ENCODE data around the gene SEPTIN3. TPM values are rescaled to one million over a fixed set of nuclear protein-coding genes. Genes with fewer than 3 reads are reported as not detected.
A peak's percentile ranks its signal among the peaks of the same experiment; 100 is the strongest.

The SEPTIN3 gene, protein sequence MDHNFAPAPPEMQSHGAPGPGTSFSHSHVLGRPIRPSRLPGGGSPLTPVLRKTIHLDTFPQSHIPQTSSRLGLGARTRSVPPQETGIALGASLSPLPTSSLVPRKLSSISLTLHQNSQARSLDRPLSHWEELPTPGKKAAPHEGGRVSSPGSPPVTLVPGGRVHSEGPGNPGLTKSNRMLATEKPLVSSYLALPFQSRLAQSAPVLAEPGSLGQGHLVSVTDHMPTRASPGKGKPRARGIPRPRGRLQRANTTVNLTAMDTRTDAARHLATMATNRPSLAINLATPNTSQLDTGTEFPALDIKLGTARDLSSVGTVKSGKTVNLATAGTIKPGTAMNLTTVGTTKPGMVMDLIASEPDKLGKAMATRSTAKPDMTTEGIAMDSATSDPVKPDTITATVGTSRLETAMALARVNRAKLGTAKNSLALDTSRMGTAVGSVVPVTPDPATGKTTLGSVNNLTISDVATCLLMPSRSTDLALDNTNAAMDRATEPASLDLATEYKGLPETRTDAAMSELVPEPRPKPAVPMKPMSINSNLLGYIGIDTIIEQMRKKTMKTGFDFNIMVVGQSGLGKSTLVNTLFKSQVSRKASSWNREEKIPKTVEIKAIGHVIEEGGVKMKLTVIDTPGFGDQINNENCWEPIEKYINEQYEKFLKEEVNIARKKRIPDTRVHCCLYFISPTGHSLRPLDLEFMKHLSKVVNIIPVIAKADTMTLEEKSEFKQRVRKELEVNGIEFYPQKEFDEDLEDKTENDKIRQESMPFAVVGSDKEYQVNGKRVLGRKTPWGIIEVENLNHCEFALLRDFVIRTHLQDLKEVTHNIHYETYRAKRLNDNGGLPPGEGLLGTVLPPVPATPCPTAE
- total RNA-seq = 0.51 TPM

DNA sequence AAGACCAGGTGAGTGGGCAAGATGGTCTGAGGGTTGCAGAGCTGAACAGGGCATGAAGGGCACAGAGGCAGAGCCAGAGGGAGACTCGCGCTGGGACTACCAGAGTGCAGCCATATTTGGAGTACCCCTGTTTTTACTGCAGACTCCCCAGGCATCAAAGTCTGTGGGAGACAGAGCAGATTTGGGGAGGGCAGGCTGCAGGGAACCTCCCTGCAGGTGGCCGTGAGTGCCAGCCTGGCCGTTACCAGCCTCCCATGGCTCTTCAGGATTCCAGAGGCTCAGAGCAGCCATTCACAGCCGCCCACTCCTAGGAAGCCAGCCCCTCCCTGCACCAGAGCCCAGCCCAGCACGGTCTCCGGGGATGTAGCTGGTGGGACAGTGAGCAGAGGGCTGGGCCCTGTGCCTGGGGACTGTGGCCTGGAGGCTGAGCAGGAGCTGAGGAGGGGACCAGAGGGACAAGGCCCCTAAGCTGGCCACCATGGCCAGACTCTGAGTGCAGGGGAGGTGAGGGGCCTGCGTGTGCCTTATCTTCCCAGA, at the start of gene SEPTIN3:
Gene SEPTIN3 (plus strand): TSS at position 334 of the 537 bp plus-strand sequence. CDS start 2,050 bp downstream, outside the sequence.
- no peak for DNase-seq

DNA sequence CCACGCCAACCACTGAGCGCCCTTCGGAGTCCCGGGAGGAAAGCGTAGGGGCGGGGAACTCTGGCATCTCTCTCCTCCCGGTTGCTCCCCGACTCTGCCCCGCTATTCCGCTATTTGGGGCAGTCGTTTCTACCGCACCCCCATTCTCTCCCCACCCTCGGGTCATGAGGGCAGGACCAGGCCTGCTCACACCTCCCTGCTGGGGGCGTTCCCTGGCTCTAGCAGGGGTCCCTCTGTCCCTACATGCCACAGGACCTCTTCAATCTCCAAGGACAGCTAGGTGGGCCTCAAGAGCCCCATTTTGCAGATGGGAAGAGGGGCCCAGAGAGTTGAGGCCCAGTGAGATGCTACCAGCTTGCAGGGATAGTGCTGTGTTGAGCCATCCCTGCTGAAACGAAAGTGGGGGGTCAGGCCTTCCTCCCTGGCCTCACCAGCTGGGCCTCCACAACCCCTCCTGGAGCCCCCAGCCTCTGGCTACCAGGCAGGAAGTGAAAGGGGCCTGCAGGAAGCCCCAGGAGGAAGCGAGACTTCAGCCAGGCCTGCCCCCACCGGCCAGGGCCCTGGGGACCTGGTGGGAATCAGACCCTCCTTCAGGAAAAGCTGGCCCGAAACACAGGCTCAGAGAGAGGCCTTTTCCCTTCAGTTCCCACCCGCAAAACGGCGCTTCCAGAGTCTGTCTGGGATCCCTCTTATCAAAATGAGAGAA, 48.8 kb upstream of the SEPTIN3 start:
- DNase-seq = no peak

DNA sequence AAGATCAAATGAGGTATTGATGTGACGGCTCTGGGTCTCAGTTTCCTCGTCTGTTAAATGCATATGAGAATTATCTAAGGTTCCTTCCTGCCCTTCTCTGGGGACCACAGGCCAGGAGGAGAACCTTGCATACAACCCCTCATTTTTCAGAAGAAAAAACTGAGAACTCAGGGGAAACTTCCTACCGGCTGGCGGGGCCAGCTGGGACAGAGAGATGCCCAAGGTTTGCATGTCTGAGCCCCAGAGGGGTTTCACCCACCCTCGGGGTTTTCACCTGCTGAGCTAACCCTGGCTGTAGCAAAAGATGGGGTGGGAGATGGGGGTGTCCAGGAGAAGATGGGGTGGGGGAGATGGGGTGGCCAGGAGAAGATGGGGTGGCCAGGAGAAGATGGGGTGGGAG, 46.9 kb upstream of the SEPTIN3 start:
- DNase-seq = no peak

DNA sequence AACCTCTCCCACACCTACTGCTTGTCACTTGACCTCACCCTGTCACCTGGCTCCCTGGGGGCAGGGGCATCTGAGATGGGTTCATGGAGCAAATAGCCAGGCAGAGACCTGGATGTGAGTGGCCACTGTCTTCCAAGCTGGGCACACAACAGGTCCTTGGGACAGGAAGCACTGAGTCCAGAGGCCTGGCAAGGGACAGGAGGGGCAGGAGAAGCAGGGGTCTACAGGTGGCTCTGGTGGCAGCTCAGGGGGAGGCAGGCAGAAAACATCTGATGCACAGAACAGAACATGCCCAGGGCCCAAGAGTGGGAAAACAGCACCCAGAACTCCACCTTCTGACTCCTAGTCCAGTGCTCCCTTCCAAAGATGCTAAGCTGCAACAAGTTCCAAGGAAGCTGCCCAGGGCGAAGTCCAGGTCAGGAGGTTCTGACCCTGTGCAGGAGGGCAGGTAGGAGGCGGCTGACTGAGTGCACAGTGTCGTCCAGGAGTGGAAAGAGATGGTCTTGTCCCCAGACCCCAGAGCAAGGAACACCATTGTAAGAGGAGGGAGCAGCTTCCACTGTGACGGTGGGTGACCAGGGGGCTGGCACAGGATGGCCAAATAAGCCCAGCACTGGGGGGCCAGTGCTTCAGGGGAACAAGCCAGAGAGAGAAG, 46.2 kb upstream of the SEPTIN3 start:
- DNase-seq = no peak

DNA sequence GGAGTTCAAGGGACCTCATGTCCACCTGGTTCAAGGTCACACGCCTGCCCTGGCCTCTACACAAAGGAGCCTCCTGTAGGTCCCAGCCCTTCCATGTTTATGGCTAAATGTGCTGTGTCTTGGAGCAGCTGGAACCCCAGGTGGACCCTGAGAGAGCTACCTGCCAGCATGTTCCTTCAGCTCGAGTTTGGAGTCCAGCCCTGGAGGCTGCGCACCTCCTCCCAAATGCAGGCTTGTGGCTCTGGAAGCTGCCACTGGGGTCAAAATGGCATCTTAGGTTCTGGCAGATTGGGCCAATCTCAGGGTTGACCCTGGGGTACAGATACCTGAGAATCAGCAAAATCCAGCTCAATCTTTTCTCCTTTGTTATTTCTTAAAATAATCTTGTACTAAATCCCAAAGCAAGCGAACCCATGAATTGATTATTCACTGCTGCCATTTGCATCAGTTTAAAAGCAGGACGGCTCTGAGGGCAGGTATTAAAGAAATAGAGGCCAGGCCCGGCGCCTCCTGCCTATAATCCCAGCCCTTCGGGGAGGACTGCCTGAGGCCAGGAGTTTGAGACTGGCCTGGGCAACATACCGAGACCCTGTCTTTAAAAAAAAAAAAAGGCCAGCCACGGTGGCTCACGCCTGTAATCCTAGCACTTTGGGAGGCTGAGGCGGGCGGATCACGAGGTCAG, 45.5 kb upstream of the SEPTIN3 start:
- no peak for DNase-seq

DNA sequence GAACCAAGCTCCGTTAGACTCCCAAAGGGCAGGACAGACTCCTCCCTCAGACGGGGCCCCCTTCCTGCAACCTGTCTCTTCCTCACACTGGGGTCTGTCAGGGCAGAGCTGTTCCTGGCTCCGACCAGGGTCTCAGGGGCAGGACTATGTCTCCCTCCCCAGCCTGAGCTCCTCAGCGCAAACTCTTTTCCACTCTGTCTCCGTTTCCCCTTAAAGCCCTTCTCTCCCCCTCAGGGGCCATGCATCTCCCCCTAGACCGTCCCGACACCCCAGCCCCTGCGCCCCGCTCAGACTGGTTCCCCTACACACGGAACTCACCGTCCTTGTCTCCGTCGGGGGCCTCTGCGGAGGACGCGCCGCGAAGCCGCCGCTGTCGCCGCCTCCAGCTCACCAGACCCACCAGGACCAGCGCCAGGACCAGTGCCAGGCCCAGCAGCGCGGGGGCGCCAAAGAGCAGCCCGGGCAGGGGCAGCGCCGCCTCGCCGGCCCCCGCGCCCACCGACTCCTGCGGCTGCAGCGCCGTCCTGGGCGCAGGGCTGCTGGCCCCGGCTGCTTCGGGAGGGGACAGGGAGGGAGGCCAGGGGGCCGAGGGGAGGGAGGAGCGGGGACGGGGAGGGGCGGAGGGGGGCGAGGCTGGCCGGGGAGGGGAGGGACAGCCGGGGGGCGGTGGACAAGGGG, 43.3 kb upstream of the SEPTIN3 start:
- peak; percentile 57 for DNase-seq

DNA sequence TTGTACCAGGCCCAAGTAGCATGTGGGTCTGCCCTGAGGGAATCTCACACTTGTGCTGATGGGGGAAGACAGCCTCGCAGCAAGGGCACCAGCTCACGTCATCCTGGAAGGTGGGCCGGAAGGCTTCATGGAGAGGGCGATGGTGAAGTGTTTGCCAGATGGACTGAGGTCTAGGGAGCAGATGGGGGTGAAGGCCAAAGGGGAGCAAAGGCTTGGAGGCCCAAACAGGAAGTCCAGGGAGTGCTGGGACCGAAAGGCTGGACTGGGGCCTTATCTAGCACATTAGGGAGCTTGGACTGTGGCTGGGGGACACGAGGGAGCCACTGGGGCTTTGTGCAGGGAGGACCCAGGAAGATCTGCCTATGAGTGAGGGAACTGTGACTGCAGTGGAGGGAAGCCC, 41.4 kb upstream of the SEPTIN3 start:
- no peak for DNase-seq

DNA sequence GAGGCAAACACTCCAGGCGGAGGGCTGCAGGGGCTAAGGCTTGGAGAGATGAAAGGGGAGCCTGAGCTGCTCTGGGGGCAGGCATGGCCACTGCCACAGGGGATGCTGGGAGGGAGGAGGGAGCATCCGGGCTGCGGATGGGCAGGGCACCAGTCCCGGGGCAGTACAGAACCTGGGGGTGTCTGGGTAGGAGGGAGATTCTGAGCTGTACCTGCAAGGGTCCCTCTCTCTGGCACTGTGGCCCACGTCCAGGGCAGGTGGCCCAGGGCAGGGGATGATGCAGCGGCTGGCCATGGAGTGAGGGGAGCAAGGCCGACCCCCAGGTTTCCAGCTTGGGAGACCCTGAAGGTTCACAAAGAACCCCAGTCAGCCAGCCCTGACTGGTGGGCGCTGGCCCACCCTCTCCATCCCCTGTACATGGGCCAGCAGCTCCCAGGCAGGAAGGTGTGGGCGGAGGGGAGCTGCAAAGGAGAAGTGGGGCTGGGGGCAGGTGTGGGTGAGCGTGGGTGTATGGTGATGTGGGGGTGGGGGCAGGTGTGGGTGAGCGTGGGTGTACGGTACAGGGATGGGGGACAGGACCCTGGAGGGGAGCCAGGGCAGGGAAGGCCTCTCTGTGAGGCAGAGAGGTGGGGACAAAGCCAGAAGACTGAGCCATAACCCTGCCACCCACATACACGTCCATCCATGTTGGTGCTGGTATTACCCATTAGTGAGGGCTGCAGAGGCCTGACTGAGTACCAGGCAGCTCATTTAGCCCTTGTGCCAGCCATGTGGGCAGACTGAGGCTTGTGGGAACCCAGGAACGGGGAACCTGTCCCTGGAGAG, 40.4 kb upstream of the SEPTIN3 start:
- DNase-seq = no peak

DNA sequence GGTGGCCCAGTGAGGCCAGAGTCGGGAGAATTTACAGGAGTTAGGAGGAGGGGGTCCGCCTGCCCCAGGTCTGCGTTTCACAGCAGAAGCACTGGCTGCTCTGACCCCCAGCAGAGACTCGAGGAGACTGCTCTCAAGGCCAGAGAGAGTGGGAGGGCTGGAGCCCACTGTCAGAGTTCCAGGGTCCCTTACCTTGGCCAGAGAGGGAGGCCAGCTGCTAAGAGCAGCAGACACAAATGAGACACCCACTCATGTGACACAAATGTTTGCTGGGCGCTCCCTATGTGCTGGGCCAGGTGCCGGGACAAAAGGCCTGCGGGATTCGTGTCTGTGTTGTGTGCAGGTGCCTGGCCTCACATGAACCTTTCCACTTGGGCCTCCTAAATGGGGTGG, 39.8 kb upstream of the SEPTIN3 start:
- DNase-seq = no peak

DNA sequence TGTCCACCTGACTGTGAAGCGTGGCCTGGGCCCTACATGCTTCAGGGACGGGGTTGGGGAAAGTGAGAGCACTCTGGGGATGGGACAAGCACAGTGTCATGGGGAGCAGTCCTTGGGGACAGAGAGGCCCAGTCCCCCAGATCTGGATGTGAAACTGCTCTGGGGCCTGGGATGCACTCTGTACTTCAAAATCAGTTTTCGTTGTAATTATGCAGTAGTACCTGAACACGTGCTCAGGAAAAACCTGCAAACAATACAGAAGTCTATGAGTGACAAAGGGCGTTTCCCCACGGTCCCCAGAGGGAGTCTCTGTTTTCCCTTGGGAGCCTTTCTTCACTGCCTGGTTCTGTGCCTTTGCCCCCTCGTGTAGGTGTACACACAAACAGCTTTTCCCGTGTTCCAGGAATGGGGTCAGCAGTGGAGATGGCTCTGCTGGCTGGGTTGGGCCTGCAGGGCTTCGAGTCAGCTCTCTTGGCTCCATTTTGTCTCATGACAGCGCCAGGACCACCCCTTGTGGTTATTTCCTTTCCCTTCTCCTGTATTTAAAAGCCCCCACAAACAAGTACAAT, 37.5 kb upstream of the SEPTIN3 start:
- DNase-seq = no peak

DNA sequence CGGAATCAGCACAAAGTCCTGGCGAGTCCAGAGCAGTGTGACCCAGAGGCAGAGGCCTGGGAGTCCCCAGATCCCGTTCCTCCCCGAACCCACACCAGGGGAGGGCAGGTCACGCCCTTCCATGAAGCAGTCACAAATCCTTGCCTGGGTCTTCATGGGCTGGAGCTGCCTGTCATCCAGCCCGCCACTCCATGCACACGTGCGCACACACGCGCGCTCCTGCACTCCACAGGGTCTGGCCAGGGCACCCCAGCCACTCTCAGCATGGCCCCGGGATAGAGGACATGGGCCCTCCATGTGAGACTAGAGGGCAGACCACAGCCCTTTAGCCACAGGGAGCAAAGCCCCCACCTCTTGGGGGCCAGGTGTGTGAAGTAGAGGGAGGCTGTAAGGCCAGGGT, 36.9 kb upstream of the SEPTIN3 start:
- no peak for DNase-seq

DNA sequence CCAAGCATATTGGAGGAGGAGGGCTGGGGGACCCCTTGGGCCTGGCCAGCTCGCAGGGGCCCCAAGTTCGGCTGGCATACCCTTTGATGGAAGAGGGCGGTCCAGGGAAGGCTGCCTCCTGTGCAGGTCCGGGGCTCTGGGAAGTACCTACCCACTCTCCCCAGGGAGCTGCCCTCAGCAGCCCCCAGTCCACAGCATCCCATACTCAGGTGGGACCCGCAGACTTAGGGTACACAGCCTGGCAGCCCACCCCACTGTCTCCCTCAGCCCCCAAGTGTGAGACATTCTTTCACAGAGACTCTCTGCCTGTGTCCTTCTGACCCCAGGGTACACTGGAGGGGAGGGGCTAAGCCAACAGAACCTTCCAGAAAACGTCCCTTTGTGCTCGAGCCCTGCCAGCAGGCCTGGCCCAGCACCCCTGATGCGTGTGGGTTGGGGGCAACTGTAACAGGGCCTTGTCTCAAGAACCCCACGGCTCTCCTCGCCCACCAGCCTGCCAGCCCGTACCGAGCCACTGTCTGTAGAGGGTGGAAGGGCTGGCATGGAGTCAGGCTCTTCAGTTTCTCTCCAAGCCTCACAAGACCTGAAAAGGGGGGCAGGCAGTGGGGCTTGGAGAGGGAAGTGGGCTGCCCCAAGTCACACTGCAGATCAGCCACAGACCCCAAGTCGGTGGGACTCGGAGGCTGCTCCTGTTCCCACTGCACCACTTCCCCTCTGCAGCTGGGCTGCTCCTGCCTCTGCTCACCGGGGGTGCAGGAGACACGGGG, 35.6 kb upstream of the SEPTIN3 start:
- DNase-seq = no peak

DNA sequence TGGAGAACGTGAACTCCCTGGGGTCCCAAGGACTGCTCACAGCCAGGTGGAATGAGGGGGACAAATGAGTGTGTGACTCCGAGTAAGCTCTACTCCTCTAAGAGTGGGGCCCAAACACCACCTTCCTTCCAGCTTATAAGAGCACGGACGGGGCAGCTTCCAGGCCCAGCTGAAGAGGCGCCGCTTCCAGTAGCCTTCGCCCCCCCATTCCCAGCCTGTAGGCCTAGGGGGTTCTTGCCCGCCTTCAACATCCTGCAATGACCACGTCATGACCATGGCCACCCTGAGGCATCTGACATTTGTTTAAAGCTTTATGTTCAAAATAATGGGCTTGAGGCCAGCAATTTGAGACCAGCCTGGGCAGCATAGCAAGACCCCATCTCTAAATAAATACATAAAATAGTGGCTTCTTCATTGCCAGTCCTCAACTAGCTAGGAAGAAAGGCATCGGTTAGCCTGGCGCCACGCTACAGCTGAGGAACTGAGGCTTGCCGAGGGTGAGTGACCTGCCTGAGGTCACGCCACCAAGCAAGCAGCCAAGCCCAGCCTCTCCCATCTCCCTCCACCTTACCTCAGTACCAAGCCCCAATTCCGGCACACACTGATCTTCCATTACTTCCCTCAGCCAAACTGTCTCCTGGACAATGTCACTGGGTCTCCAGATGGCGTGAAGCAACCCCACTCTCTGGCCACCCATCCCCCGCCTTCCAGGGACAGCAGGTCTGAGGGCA, 34.8 kb upstream of the SEPTIN3 start:
- DNase-seq = no peak

DNA sequence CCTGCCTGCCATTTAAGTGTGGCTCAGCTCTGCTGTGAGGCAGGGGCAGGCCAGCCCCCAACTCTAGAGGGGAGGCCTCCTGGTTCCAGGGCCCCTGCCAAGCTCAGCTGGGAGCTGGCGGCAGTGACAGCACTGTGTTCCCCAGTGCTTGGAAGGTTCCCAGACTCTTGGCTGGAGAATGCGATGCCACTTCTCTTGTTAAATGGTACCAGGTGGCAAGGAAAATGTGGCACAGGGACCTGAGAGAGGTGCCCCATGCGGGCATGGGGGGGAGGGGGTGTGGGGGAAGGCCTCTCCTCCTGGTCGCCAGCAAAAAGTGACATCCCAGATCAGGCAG, 34.3 kb upstream of the SEPTIN3 start:
- no peak for DNase-seq

DNA sequence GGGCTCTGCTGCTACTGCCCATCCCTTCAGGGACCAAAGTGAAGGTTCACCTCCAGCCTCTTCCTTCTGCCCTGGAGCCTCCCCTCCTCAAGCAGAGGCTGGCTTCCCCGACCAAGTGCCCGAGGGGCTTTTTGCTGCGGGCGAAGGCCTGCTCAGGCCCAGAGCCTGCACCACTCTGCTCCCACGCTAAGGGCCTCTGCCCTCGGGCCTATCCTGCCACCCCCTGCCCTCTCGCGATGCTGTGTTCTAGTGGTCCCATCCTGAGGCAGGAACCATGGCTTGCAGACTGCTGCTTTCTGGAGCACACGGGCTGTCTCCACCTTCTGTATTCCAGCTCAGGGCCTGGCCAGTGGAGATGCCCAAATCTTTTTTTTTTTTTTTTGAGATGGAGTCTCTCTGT, 33.7 kb upstream of the SEPTIN3 start:
- no peak for DNase-seq

DNA sequence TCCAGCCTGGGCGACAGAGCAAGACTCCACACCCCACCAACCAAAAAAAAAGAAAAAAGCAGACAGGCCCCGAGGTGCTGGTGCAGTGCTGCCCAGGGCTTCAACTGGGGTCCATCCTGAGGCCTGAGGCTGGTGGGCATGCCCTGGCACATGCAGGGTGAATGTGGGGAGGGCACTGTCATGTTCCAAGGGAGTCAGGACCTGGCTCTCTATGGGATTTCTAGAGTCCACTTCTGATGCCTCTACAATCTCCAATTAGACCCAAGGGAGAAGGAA, 32.4 kb upstream of the SEPTIN3 start:
- DNase-seq = no peak

DNA sequence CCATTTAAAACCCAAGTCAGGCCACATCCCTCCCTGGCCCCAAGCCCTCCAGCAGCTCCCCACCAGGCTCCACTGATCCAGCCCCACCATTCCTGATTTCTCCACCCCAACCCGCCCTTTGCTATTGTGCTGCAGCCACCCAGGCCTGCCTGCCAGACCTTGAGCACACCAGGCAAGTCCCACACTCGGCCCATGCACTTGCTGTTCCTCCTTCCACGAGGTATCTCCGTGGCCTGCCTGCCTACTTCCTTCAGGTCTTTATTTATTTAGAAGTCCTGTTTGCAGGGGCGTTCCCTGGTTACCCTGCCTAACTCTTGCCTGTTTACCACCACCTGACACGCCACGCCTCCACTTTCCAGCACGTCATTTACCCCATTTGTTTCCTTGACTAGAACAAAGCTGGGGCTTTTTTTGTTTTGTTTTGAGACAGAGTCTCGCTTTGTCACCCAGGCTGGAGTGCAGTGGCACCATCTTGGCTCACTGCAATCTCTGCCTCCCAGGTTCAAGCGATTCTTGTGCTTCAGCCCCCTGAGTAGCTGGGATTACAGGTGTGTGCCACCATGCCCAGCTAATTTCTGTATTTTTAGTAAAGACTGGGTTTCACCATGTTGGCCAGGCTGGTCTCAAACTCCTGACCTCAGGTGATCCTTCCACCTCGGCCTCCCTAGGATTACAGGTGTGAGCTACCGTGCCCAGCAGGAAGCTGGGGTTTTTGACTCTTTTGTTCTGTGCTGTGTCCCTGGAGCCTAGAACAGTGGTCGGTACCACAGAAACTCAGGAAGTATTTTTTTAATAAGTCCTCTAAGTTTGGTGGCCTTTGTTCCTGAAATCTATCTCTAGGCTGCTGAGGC, 29.0 kb upstream of the SEPTIN3 start:
- no peak for DNase-seq
